HG03342 (cell line): ENCODE data around the gene RNMT.
"Not testable (repeated sequence)": the region's sequence is repeated elsewhere in the genome, so short reads cannot be mapped to it uniquely, and the experiment has no call there.

ENCODE experiments used
- ATAC-seq: cut with Tn5 transposase; IDR thresholded peaks from one replicate; pipeline ENCODE4 v1.9.1; 2021; ENCODE audit warnings: mild to moderate bottlenecking, moderate library complexity; ENCODE audit not compliant: unreplicated experiment

The RNMT gene

GRCh38 chr18:13730481-13730880, 4.0 kb downstream of the RNMT start:
- no peak for ATAC-seq

DNA sequence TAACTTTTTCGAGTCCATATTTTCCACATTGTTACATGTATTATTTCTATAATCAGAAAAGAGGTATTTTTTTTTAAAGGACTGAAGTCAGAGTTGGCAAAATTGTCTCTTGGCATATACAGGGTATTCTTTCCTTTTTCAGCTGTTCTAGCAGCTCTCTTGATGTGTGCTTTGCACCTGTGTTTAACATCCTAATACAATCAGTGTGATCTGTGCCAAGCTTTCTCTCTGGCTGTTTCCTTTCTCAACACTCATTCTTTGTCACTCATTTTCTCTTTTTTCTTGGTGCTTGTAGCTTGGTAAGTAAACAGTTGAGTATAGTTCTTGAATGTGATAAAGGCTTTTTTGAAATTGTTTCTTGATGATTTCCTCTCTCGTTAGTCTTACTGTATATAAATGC, 9.2 kb downstream of the RNMT start:
- ATAC-seq: no peak

DNA sequence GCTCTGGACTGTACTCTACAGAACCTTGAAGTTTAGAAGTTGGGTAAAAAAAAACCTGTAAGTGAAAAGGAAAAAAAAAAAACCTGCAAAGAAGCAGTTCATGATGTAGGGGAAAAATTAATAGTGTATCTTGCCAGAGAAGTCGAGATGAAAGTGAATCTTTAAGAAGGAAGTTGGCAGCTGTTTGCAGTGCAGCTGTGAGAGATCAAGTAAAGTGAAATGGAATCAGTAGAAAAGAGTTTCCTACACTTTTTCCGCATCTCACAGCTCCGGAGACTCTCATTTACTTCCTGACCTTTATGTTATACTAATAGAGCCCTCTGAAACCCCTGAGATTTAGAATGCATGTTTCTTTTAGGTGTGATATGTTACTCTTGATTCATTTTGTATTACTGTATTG, 19.2 kb downstream of the RNMT start:
- no peak for ATAC-seq

DNA sequence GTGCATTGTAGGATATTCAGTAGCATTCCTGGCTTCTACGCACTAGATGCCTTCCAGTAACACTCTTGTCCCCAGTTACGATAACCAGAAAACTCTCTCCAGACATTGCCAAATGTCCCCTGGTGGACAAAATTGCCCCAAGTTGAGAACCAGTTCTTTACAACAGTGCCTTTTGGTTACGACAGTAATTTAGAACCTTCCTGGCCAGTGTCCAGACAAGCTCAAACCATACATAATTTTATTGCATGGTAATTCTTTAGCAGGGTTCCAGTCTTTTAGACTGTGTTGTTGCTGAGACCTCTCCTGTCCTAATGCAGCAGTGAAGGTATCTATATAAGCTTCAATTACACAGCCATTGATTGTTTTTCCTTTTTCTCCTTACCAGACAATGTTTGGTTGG, 20.2 kb downstream of the RNMT start:
- no peak for ATAC-seq

DNA sequence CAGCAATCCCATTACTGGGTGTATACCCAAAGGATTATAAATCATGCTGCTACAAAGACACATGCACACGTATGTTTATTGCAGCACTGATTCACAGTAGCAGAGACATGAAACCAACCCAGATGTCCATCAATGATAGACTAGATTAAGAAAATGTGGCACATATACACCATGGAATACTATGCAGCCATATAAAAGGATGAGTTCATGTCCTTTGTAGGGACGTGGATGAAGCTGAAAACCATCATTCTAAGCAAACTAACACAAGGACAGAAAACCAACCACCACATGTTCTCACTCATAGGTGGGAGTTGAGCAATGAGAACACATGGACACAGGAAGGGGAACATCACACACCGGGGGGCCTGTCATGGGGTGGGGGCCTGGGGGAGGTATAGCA, 25.1 kb downstream of the RNMT start:
- ATAC-seq: not testable (repeated sequence)

DNA sequence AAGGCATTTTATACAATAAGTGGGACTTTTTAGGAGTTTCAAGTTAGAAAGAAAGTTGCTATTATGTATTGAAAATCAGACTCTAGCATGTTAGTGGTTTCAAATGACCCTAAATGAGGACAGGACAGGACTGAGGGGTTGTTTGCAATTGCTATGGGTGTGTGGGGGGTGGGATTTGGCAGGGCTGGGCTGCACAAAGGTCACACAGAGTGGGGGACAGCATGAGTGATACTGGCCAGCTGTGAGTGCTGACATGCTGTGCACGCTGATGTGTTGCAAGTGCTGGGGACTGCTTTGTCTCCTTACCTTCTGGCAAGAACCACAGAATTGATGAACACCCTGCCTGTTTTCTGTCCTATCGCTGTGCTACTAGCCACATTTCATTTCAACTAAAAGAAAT, 29.8 kb downstream of the RNMT start:
- no peak for ATAC-seq

DNA sequence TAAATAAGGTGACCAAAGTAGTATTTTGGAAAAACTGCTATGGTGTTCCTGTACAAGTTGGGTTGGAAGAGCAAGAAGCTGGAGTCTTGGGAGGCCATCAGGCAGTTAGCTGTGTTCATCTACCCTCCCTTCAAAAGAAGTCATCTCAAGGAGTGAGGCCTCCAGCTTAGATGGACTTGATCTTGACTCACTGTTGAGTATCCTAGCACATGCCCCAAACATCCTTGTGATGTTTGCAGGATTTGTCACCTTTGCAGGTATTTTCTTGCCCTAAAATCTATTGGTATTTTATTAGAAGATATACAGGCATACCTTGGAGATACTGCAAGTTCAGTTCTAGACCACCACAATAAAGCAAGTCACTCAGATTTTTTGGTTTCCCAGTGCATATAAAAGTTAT, 30.2 kb downstream of the RNMT start:
- no peak for ATAC-seq

GRCh38 chr18:13758622-13759021, 32.1 kb downstream of the RNMT start:
- no peak for ATAC-seq

DNA sequence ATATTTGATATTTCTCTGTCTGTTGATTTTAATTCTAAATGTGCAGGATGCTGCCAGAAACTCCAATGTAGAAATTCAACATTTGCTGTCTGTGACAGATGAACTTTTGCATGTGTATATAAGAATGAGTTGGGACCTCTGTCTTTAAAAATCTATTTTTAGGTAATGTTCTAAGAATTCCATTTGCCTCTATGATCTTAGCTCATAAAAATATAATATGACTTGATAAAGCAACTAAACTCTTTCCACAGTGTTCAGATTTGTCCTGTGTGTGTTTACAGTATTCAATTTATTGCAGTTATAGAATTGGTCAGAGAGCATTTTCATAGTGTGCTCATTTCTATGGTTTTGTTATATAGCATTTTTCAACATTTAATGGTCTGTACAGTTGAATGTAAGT, 33.6 kb downstream of the RNMT start:
- no peak for ATAC-seq

DNA sequence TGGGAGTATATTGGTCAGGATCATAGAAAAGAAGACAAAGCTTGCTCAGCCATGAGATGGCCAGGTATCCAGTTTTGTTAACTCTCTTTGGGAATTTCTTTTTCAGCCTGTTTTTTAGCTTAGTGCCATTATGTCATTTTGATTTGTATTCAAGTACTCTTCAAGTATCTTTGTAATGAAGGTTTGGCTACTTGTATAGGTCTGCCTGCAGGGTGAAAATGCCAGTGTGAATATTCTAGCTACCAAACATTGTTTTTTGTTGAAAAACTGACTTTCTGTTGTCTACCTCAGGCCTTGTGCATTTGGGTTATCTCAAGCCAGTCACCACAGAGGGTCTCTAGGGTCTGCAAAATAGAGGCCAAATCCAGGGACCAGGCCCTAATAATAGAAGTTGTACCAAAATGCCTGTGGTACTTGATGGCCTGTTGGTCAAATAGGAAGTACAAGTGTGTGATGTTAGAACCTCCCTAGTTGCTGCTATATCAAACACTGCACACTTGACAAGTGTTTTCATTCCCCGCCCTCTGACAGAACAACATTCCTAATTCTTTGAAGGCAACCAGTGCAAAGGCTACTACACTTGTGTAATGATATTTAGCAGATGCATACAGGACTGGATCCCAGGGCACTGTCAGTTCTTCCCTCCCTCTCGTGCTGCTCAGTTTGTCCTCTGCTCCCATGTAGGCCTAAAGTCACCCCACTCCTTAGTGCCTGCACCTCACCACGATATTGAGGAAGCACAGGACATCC, 36.4 kb downstream of the RNMT start:
- no peak for ATAC-seq

- no peak for ATAC-seq
These were observed 48.6 kb downstream of the RNMT start for GRCh38 chr18:13775058-13775457.

GRCh38 chr18:13791181-13791580, 64.7 kb downstream of the RNMT start:
- no peak for ATAC-seq

DNA sequence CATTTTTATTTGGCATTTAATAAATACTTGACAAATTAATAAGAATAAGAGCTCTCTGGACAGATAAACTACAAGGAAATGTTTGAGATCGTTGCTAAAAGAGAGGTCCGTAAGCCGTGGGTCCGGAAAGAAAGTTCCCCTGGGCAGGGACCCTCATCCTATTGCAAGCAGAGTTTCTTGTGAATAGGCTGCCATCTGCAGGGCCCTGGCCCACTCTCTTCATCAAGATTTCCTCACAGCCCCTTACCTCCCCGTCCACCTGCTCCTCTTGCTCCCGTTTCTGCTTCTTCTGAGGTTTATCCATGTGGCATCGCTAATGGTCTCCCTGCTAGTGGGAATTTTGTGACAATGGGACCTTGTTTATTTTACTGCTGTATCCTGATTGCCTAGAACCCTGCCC, 67.3 kb downstream of the RNMT start:
- ATAC-seq: no peak

- ATAC-seq: no peak
These were observed 70.0 kb downstream of the RNMT start for GRCh38 chr18:13796515-13796914.

DNA sequence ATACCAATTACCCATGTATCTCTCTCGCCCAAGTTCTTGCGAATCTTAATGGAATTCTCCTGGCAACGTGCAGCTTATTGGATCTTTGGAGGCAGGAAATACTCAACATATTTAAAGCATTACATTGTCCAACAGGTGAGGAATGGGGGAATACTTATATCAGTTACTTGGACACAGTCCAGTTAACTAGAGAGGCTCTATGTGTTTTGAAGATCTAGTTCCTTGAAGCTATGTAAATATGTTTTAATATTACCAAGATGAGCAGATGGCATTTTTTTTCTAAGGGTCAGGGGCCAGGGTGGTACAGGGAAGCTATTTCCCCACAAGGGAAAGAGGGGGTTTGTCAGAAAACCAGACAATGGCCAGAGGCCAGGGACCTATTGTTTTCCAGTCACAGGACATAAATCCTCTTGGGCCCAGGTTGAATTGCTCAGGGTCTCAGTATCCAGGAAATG, 70.7 kb downstream of the RNMT start:
- ATAC-seq: no peak

DNA sequence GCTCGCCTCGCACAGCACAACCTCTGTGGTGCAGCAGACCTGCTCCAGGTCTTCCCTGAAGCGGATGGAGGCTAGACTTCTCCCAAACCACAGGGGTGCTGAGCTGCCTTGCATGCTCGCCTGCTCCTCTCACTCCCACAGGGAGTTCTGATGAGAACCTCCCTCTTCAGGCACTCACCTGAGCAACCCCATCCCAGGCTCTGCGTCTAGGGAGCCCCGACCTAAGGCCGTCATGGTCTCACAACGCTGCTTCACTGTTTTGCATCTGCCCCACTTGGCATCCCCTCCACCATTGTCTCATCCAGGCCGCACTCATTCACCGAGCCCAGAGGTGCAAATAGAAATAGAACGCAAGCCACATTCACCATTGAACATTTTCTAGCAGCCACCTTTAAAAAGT, 72.9 kb downstream of the RNMT start:
- no peak for ATAC-seq

GRCh38 chr18:13800505-13801259, 74.2 kb downstream of the RNMT start:
- ATAC-seq: no peak

DNA sequence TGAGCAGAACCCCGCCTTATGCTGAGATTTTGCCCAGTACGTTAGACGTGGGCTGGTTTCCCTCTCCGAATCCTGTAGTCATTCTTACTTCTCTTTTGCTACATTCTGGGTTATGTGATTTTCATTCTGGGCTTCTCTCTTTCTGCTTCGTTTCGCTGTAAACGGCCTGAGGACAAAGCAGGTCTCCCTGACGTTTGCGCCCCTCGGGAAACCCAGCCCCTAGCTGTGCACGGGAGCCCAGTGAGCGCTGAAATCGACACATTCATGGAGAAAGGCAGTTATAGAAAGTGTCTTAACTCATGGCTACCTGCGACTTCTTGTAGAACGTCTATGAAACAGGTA, 74.8 kb downstream of the RNMT start:
- no peak for ATAC-seq

DNA sequence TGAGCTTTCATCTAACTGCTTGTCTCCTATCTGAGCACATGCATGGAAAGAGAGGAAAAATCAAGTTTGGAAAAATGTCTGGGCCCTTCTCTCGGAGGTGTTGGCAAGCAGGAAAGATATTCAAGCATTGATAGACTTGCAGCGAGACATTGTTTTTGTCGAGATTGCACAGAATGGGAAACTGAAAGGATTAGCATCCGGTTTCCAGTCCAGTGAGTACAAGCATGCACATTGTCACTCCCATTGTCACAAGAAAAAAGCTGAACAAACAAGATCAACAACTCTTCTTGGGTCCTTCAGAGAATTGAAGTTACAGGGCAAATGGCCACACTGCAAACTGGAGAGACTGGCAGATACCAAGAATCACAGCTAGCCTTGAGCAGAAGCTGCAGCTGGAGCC, 77.8 kb downstream of the RNMT start:
- peak; percentile 48 for ATAC-seq

- no peak for ATAC-seq
These were observed 82.0 kb downstream of the RNMT start for GRCh38 chr18:13808294-13809042.

GRCh38 chr18:13809043-13809430, 82.6 kb downstream of the RNMT start:
- no peak for ATAC-seq
